ENCODE measurements around the gene AMFR.

AMFR gene

DNA sequence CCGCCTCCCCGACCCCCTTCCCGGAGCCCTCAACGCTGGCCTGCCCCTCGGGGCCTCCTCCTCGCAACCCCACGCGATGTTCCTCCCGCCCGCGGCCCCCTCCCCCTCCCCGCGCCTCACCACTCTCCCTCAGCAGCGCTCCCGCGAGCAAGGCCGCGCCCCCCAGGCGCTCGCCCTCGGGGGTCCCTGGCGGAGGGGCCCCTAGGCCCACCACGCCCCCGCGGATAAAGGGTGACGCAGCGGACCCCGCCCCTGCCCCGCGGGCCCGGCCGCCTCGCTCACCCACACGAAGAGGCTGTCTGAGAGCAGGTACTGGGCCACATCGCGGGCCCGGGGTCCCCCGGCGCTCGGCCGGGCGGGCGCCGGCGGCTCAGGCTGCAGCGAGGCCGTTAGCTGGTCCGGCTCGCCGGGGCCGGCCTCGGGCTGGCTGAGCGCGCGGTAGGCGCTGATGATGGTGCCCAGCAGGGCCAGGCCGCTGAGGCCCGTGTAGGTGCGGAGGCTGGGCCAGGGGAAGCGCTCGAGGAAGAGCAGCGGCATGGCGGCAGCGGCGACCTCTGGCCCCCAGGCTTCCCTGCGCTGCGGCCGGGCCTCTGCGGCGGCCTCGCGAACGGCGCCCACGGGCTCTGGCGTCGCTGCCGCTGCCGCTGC is 430 bp downstream of the AMFR start:
- Histone ChIP-seq H3K4me3 (peak overlapping the region; percentile 54 to 98 (median 85)), H3K27ac (peak overlapping the region; percentile 69 to 95 (median 88))

- H3K27ac ChIP-seq = peak overlapping the region in 20 of 21 experiments; percentile 69 to 95 (median 88)
- H3K4me3 ChIP-seq = peak overlapping the region; percentile 54 to 98 (median 85)
These were observed 961 bp downstream of the AMFR start for GRCh38 chr16:56424404-56424764.

DNA sequence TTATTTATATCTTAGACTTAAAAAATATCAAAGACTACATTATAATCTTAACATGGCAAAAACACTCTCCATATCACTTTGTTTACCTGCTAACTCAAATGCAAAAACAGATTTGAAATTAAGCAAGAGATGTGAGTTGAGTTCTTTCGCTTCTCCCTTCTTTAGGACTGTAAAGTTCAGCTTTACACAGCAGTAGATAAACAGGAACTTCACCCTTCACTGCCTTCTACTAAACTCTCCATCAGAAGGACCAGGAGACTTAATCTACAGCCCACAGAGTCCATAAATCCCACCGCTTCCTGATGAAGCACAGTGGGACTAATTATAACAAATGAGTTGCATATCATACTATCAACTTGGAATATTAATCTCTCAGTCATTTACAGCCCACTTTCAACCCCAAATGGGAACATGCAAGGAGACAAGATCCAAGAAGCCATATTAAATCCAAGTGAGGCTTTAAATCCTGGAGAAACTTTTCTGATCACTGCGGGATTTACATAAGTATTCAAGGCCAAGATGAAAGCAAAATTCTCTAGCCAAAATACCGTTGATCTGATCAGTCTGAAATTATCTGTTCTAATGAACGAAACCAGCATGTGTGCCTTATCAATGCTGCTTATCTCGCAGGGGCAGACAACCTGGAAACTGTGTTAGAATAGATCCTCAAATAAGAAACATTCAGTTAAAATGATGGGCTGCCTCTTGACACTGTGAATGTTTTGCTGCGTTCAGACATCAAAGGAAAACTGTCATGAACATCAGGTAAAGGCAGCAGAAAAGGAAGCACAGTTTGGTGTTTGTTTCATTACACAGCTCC is 1.6 kb downstream of the AMFR start:
- H3K27ac ChIP-seq = peak overlapping the region in 14 of 21 experiments; percentile 69 to 95 (median 89)

GRCh38 chr16:56422896-56423441 is 2.4 kb downstream of the AMFR start:
- Histone ChIP-seq H3K4me3 (peak overlapping the region in 1 of 7 experiments; percentile 98), H3K27ac (peak overlapping the region in 2 of 21 experiments; percentile 24 to 27)

More for the DNA sequence above, 1.6 kb downstream of the AMFR start:
- H3K4me3 ChIP-seq = peak overlapping the region; percentile 54 to 98 (median 85)

DNA sequence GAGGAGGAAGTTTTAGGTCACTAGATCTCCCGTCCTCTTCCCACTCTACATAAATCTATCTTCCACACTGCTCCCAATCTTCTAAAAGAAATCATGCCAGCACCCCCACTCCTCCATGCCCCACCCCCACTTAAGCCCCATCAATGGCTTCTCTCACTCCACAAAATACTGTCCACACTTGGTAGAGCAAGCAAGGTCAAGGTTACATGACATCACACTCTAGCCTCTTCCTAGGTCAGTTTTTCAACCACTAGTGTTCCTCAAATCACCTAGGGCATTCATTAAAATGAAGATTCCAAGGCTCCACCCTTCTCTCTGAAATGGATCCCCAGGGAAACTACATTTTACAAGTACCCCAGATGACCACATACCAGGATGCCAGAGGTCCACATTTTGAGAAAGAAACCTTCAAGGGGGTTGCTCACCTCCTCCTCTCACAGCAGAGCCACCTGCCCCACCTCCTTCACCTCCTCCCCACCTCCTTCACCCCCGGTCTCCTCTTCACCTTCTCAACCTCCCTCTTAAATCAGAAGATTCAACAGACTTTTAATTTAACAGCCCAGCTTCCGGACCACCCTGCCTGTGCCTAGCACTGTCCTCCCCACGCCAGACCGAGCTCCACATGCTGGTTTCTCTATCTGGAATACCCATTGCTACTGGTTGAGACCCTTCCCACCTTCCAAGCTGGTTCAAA is 3.2 kb downstream of the AMFR start:
- Histone ChIP-seq H3K4me3 (no peak overlapping the region), H3K27ac (no peak overlapping the region)

GRCh38 chr16:56421313-56421712 is 4.0 kb downstream of the AMFR start:
- no peak overlapping the region for H3K27ac ChIP-seq
- no peak overlapping the region for H3K4me3 ChIP-seq

- no peak overlapping the region for H3K27ac ChIP-seq
- no peak overlapping the region for H3K4me3 ChIP-seq
These were observed 4.7 kb downstream of the AMFR start for GRCh38 chr16:56420613-56421012.

DNA sequence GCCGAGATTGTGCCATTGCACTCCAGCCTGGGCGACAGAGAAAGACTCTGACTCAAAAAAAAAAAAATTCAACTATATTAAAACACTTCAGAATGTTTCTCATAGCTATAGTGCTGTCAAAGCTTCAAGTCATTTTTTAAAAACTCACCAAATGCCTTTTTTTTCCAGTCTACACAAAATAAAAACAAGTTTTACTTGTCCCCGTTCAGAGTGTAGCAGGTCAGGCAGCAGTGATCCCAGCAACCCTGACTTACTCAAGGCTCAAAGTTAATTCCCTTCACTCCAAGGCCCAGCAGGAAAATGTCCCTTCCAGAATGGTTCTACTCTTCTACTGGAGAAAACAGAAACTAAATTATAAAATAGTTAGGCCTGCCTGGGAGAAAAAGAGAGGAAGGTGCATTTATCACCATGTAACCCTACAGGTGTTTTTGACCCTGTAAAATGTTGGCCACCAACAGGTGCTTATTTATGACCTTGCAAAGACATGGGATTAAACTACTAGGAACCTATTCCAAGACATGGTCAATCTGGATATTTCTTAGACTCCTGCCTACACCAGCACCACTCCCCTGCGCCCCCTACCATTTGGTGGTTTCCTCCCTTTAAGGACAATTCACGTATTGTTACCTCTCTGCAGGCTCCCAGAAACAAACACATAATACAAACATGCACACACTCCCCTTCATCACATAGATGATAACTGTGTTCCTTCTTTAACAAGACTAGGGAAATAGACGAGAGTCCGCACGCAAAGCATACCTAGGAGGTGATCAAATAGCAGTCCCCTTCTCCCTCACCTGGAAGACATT is 5.4 kb downstream of the AMFR start:
- H3K27ac ChIP-seq = peak overlapping the region in 1 of 21 experiments; percentile 11
- no peak overlapping the region for H3K4me3 ChIP-seq

- no peak overlapping the region for H3K27ac ChIP-seq
- no peak overlapping the region for H3K4me3 ChIP-seq
These were observed 8.2 kb downstream of the AMFR start for GRCh38 chr16:56417138-56417537.

- H3K27ac ChIP-seq = no peak overlapping the region
- H3K4me3 ChIP-seq = no peak overlapping the region
These were observed 9.5 kb downstream of the AMFR start for GRCh38 chr16:56415875-56416274.

DNA sequence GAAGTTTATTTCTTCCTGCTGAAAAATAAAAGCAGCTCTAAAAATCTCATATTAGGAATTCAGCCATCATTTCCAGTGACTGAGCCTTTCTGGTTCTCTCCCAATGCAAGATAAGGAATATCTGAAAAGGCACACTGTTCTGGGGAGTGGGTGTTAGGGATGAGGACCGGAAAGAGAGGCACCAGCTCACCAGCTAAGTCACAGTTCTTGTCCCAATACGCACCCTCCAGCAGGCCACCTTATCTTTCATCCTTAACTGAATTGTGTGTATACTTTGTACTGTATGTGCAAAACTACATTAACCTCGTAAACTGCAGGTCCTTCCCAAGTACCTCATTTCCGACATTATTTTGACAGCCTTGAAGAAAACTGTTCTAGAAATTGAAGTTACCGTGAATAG is 11.0 kb downstream of the AMFR start:
- no peak overlapping the region for H3K27ac ChIP-seq
- no peak overlapping the region for H3K4me3 ChIP-seq

DNA sequence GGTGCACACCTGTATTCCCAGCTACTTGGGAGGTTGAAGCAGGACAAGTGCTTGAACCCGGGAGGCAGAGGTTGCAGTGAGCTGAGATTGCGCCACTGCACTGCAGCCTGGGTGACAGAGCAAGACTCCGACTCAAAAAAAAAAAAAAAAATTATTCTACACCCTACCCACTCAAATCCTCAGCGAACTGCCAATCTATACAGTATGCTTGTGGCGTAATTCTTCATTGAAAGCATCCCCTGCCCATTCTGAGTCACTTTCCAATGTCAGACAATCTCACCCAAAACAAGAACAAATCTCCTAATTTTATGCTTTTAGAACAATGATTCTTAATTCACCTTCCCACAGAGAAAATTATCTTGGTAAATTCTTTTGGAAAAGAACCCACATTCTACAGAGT is 12.0 kb downstream of the AMFR start:
- H3K27ac ChIP-seq = no peak overlapping the region
- H3K4me3 ChIP-seq = no peak overlapping the region

DNA sequence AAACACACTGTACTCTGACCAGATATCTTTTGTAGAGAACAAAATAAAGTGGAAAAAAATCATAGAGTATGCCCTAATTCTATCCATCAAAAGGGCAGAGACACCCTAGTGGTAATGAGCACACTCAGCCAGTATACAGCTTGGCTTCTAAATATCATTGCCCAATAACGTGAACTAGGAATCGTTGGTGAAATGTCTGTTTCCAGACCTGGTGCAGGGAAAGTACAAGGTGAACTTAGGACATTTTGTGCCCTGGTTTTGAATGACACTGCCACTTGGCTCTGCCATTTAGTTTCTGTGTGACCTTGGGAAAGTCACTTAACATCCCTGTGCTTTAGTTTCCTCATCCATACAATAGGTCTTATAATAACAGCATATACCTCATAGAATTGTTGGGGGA is 13.7 kb downstream of the AMFR start:
- H3K4me3 ChIP-seq = no peak overlapping the region
- no peak overlapping the region for H3K27ac ChIP-seq

DNA sequence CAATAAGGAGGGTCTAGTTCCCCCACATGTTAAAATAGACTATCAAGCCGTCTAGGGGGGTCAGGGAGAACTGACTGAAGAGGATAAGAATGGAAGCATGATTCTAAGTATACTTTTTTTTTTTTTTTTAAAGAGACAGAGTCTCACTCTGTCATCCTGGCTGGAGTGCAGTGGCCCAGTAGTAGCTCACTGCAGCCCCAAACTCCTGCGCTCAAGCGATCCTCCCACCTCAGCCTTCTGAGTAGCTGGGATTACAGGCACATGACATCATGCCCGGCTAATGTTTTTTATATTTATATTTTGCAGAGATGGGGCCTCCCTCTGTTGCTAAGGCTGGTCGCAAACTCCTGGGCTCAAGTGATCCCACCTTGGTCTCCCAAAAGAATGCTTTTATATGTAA is 14.2 kb downstream of the AMFR start:
- Histone ChIP-seq H3K4me3 (no peak overlapping the region), H3K27ac (no peak overlapping the region)

DNA sequence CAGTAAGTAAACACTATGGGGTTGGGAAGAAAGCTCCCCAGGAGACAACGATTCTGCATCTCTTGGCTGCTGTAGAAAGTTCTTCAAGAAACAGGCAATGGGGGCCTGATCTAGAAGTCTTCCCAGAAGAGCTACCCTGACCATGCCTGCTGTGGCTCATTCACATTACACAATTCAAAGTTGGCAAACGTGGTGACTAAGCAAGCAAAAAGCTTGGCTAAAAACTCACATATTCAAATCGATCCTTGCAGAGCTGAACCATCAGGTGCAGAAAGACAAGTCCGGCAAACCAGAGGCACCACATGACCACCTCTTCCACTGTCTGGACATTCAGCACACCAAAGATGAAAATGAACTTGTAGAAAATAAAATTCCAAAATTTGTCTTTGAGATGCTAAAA is 16.1 kb downstream of the AMFR start:
- Histone ChIP-seq H3K27ac (peak overlapping the region in 2 of 21 experiments; percentile 24 to 44), H3K4me3 (no peak overlapping the region)

GRCh38 chr16:56408379-56409098 is 16.8 kb downstream of the AMFR start:
- H3K27ac ChIP-seq = peak overlapping the region in 2 of 21 experiments; percentile 24 to 44
- H3K4me3 ChIP-seq = no peak overlapping the region

DNA sequence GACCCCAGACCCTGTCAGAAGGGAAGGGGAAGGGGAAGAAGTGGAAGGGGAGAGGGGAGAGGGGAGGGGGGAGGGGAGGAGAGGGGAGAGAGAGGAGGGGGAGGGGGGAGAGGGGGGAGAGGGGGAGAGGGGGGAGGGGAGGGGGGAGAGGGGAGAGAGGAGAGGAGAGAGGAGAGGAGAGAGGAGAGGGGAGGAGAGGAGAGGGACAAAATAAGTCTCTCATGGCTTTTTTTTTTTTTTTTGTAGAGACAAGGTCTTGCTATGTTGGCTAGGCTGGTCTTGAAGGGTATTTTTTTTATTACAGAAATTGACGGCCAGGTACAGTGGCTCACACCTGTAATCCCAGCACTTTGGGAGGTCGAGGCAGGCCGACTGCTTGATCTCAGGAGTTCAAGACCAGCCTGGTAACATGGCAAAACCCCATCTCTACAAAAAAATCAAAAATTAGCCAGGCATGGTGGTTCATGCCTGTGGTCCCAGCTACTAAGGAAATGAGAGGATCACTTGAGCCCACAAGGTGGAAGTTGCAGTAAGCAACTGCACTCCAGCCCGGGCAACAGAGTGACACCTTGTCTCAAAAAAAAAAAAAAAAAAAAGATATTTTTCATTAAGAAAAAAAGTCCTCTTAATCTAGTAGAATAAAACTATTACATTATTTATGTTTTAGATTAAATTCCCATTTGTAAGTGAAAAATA is 19.2 kb downstream of the AMFR start:
- Histone ChIP-seq H3K27ac (no peak overlapping the region), H3K4me3 (no peak overlapping the region)

DNA sequence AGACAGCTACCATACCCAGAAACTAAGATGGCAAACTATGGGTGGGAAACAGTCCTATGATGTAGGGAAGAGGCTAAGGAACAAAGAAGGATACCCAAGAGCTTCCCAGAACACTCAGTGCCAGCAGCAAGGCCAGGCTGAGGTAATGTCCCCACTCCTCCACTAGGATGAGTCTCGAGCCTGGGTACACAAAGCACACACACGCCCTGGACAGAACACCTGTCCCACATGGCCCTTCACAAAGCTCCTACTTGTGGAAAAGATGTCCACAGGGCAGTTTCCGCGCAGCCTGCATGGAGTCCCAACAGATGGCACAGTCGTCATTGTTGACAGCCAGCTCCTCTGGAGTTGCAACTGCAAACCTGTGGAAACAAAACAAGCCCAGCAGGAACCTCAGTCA is 23.9 kb downstream of the AMFR start:
- H3K4me3 ChIP-seq = no peak overlapping the region
- H3K27ac ChIP-seq = no peak overlapping the region
